Sciatic nerve (tissue), 2 donors: ENCODE results near the gene ASXL1. TPM values are rescaled to one million over a fixed set of nuclear protein-coding genes. Genes with fewer than 3 reads are reported as not detected.

Experiments used
- ATAC-seq: fragments of 200-7000 bp; cut with Tn5 transposase; one replicate; pipeline ENCODE4 v1.9.1; 2020; ENCODE audit warnings: mild to moderate bottlenecking, moderate library complexity
- DNase-seq: peaks from one replicate; pipeline ENCODE4 v3.0.0-alpha.2; 2020; ENCODE audit warnings: low spot score
- intact Hi-C: fragments of 100-400 bp; cut with DNase I; formaldehyde crosslinking; loops from one replicate; pipeline ENCODE4 v1.14.2; 2022
- total RNA-seq: library from RNA; stranded (reverse); fragmentation: NEBNext Ultra II Directional; extraction: Animal tissue kit (Norgen Biotek cat#: 25700); gene quantifications from one replicate; pipeline ENCODE4 v1.2.1, GENCODE V29; 2021
- donor health status: DM: no; HTN: no; CAD: no.
- donor health status: DM: no; HTN: no; CAD: no.

The ASXL1 gene
- total RNA-seq, 1 donor from 2014 or later: 113 TPM

GRCh38 chr20:32467506-32468312 is 109.6 kb downstream of the ASXL1 start:
- ATAC-seq: no peak
- no peak for DNase-seq
- intact Hi-C loops: no loop called here

DNA sequence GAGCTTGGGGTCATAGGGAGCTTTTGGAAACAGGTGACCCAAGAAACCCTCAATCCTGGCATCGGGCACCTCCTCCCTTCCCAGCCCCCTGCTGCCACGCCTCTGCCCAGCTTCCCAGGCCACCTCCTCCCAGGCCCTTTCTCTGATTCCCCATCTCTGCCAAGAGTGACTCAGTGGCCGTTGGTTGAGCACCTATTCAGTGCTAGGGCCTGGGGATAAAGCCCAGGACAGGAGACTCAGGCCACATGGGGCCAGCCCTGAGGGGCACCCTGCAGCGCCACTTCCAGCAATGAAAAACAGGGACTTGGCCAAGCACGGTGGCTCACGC is 110.1 kb downstream of the ASXL1 start:
- intact Hi-C loops: no loop called here

DNA sequence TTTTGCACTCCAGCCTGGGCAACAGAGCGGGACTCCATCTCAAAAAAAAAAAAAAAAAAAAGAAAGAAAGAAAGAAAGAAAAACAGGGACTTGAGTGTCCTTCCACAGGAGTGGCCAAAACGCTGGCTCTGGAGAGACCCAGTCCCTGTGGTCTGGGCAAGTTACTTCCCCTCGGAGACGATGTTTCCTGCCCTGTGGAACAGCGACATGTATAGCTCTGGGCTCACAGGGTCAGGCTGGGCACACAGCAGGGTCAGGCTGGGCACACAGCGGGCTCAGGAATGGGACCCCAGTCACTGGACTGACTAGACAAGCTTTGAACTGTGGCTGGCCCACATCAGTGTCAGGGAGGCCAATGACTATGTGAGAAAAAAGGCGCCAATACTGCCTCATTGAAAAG is 110.7 kb downstream of the ASXL1 start:
- ATAC-seq: no peak
- DNase-seq: no peak
- intact Hi-C loops: no loop called here

More for the DNA sequence above, 110.1 kb downstream of the ASXL1 start:
- DNase-seq (no peak), ATAC-seq (no peak)

- intact Hi-C loops: no loop called here
- DNase-seq (no peak), ATAC-seq (no peak)
Measured at GRCh38 chr20:32470025-32470861, 112.1 kb downstream of the ASXL1 start.

DNA sequence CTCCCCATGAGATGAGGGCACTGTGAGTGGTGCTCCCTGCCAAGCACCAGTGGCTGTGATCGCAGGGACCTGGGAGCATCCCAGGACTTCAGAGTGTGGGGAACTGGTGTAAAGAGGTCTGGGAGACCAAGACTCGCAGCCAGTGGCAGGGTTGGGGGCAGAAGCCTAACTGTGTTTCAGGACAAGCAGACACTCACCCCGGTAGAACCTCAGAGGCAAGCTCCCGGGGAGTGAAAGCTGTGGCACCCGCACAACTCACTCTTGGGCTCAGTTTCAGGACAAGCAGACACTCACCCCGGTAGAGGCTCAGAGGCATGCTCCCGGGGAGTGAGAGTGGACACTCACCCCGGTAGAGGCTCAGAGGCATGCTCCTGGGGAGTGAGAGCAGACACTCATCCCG is 112.8 kb downstream of the ASXL1 start:
- no peak for ATAC-seq
- intact Hi-C loops: no loop called here
- no peak for DNase-seq

- DNase-seq: no peak
- no peak for ATAC-seq
- intact Hi-C loops: no loop called here
Measured at GRCh38 chr20:32472581-32473207, 114.6 kb downstream of the ASXL1 start.

GRCh38 chr20:32473231-32474008 is 115.3 kb downstream of the ASXL1 start:
- intact Hi-C loops: no loop called here
- ATAC-seq (no peak), DNase-seq (no peak)

DNA sequence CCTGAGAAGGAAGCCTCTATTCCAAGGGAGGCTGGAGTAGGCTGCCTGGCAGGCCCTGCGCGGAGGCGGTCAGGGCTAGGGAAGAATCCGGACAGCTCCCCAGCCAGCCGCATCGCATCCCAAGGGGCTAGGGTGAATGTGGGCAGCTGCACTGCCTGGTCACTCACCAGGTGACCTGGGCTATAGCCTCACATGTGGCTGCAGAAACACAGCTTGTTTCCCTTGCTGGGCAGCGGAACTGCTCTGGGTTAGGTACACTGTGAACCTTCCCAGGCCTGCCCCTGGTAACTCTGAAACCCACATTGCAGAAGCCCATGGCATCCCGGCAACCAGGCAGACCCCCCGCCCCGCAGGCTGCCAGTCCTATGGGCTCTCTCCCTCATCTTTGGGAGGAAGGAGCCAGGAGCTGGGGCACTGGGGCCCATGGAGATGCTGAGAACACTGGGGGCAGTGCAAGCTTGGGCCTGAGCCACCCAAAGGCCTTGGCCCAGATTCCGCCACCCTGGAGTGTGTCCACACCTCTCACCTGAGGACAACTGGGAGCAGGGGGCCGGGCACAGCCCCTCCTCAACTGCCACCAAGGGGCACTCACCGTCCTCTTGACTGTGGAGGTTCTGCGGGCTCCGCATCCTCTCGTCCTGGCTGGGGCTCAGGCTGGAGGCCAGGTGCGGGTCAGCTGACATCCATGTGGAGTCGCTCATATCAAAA is 116.0 kb downstream of the ASXL1 start:
- intact Hi-C loops: no loop called here
- DNase-seq (peak; percentile 77), ATAC-seq (peak; percentile 38)

GRCh38 chr20:32474717-32474966 is 116.5 kb downstream of the ASXL1 start:
- intact Hi-C loops: no loop called here
- no peak for ATAC-seq
- DNase-seq: no peak

DNA sequence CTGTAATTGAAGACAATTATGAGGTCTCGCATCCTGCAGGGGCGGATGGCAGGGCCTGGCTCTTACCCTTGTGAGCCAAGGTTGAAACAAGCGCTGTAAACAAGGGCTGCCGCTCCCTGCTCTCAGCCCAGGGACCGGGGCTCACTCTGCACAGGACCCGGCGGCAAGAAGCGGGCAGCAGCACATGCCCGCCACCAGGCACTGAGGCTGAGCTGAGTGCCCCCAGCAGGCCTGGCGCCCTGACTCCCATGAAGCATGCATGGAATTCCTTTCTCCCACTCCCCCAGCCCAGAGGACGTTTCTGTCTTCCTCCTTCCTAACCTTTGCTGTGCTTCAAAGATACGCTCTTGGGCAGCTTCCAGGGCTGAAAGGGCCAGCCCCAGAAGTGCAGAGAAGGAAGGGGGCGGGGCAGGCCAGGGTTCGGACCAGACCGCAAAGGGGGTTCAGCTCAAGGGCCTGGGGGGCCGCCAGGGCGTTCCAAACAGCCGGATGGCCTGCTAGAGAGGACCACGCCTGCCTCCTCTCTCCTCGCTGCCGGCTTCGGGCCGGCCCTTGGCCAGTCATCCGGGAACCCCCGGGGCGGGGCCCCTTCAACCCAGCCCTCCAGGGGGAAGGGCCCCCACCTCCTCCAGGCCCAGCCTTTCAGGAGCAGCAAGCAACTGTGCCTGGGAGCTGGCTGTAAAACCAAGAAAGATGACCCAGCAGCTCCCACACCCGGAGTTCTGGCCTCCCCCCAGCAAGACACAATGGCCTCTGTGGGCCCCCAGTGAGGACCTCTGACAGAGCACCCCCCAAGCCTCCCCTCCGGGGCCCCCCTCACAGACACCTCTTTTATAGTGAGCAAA is 117.1 kb downstream of the ASXL1 start:
- DNase-seq (peak; percentile 96), ATAC-seq (peak; percentile 94)
- intact Hi-C loops: no loop called here

DNA sequence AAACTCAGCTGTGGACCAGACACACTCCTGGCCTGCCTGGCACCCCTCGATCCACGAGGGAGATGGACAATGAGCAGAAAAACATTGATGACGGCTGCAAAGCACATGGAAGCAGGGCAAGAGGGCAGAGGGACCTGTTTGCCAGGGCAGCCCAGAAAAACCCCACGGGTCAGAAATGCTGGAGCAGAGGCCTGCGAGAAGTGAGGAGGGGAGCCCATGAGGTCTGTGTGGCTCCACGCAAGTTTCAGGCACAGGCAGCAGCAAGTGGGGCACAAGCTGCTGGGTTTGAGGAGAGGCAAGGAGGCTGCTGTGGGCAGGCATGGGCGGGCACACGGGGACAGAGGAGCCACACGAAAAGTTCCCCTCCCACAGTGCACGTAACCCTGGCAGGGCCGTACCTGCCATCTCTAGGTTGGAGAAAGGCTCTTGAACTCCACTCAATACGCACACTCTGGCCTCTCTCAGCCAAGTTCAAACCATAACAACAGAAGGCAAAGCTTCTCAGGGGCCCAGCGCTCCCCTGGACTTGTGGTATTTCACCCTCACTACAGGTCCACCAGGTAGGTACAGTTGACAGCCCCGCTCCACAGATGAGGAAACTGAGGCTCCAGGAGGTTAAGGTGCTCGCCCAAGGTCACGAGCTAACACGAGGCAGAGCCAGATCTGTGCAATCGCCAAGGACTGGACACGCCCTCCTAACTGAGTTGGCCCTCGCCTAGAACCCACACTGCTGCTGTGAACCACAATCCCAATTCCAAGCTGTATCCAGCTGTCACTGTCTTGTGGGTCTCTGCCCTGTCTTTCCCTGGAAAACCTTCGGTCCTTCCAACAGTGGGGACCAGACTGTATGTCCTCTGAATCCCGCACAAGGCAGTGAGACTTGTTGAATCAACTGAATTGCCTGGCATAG is 118.8 kb downstream of the ASXL1 start:
- ATAC-seq (no peak), DNase-seq (no peak)
- intact Hi-C loops: no loop called here

GRCh38 chr20:32477594-32478512 is 119.7 kb downstream of the ASXL1 start:
- intact Hi-C loops: no loop called here
- ATAC-seq (no peak), DNase-seq (no peak)

- DNase-seq (no peak), ATAC-seq (no peak)
- intact Hi-C loops: no loop called here
Measured at GRCh38 chr20:32478576-32478975, 120.4 kb downstream of the ASXL1 start.

- no peak for DNase-seq
- intact Hi-C loops: no loop called here
- no peak for ATAC-seq
Measured at GRCh38 chr20:32479012-32479411, 120.9 kb downstream of the ASXL1 start.

GRCh38 chr20:32479697-32480171 is 121.6 kb downstream of the ASXL1 start:
- intact Hi-C loops: loop anchor here (10.0 kb wide), 1 partner anchor 275 kb away; the partner anchor contains the start of genes PLAGL2 and POFUT1
- ATAC-seq (no peak), DNase-seq (no peak)
